Smooth muscle cell (in vitro differentiated cells): ENCODE data around the gene SMYD4. TPM values are rescaled to one million over a fixed set of nuclear protein-coding genes. Genes with fewer than 3 reads are reported as not detected.

Experiments
- DNase-seq: peaks from one replicate; lab custom pipeline; 2025; ENCODE audit not compliant: unreplicated experiment; lab: John Stamatoyannopoulos, UW
- H2AFZ ChIP-seq: fragments of 200-600 bp; sonication (generic); 2 replicates; pipeline ENCODE4 v1.6.0; 2016; ENCODE audit warnings: antibody characterized with exemption, low read depth, mild to moderate bottlenecking
- H3F3A ChIP-seq: fragments of 200-600 bp; sonication (generic); 2 replicates; pipeline ENCODE4 v1.6.0; 2017; ENCODE audit warnings: antibody characterized with exemption, low read depth
- H3K27ac ChIP-seq: fragments of 200-600 bp; sonication (generic); 2 replicates; pipeline ENCODE4 v1.5.1; 2016; ENCODE audit warnings: low read depth, mild to moderate bottlenecking
- H3K27me3 ChIP-seq: fragments of 200-600 bp; sonication (generic); 2 replicates; pipeline ENCODE4 v1.6.1; 2016; ENCODE audit warnings: low read depth, mild to moderate bottlenecking
- H3K36me3 ChIP-seq: fragments of 200-600 bp; sonication (generic); 2 replicates; pipeline ENCODE4 v1.5.1; 2016; ENCODE audit warnings: low read depth
- H3K4me1 ChIP-seq: fragments of 200-600 bp; sonication (generic); 2 replicates; pipeline ENCODE4 v1.5.1; 2016; ENCODE audit warnings: low read depth
- H3K4me2 ChIP-seq: fragments of 200-600 bp; sonication (generic); 2 replicates; pipeline ENCODE4 v1.6.0; 2016; ENCODE audit warnings: mild to moderate bottlenecking
- H3K4me3 ChIP-seq: fragments of 200-600 bp; sonication (generic); 2 replicates; pipeline ENCODE4 v1.5.1; 2016; ENCODE audit warnings: mild to moderate bottlenecking
- H3K79me2 ChIP-seq: fragments of 200-600 bp; sonication (generic); 2 replicates; pipeline ENCODE4 v1.6.0; 2016; ENCODE audit warnings: low read depth, mild to moderate bottlenecking
- H3K9ac ChIP-seq: fragments of 200-600 bp; sonication (generic); 2 replicates; pipeline ENCODE4 v1.6.0; 2016; ENCODE audit warnings: low read depth
- H3K9me3 ChIP-seq: fragments of 200-600 bp; sonication (generic); replicated peaks from 2 replicates; pipeline ENCODE4 v1.5.1; 2016; ENCODE audit warnings: low read depth
- H4K20me1 ChIP-seq: fragments of 200-600 bp; sonication (generic); 2 replicates; pipeline ENCODE4 v1.6.0; 2016; ENCODE audit warnings: low read depth
- CTCF ChIP-seq: fragments of 200-600 bp; sonication (generic); IDR thresholded peaks from 2 replicates; pipeline ENCODE4 v1.5.1; 2017; ENCODE audit warnings: borderline replicate concordance, mild to moderate bottlenecking, antibody characterized with exemption; ENCODE audit not compliant: insufficient read depth, poor library complexity, severe bottlenecking
- WGBS: methylation state at CpG from one replicate; pipeline ENCODE4 v1.1.7; 2016; ENCODE audit warnings: low lambda C conversion rate; 5-methylcytosine and 5-hydroxymethylcytosine counted together
- polyA plus RNA-seq: library from polyadenylated mRNA; unstranded; fragments of >200 nt; fragmentation: Nextera tagmentation; extraction: Ambion mirVana; gene quantifications from 2 replicates; pipeline ENCODE4 v1.2.1, GENCODE V29; 2016
- total RNA-seq: library from RNA; depleted of rRNA; stranded (reverse); fragments of >200 nt; gene quantifications from 2 replicates; pipeline ENCODE4 v1.2.3, GENCODE V29; 2014

The SMYD4 gene
- total and polyA plus RNA-seq, 2 experiments from 2014 or later, result 9.5 to 11.1 TPM

GRCh38 chr17:1764284-1764683 lies 65.4 kb downstream of the SMYD4 start:
- Histone ChIP-seq H3F3A (peaks cover 8% of the 10 kb centered on the region), H2AFZ (no peak overlapping the region), H3K9me3 (no peaks in the 10 kb centered on the region), H4K20me1 (no peaks in the 10 kb centered on the region), H3K4me3 (peak overlapping the region; percentile 0), H3K9ac (peak overlapping the region; percentile 84), H3K79me2 (no peaks in the 10 kb centered on the region), H3K36me3 (no peaks in the 10 kb centered on the region), H3K4me1 (peaks cover 18% of the 10 kb centered on the region), H3K4me2 (peak overlapping the region; percentile 82), H3K27ac (peak overlapping the region; percentile 84), H3K27me3 (no peaks in the 10 kb centered on the region)
- no peak for TF ChIP-seq CTCF
- WGBS, result 7% methylated on average over 11 of the region's 11 CpGs
- DNase-seq, result peak; percentile 29

GRCh38 chr17:1762901-1763898 lies 66.5 kb downstream of the SMYD4 start:
- Histone ChIP-seq H3K4me2 (peak overlapping the region; percentile 82), H3K4me1 (peaks cover 18% of the 10 kb centered on the region), H3K9ac (peak overlapping the region; percentile 84), H3K36me3 (no peaks in the 10 kb centered on the region), H3K27me3 (no peaks in the 10 kb centered on the region), H2AFZ (no peak overlapping the region), H3K4me3 (peak overlapping the region; percentile 52), H3K9me3 (no peaks in the 10 kb centered on the region), H3K27ac (peak overlapping the region; percentile 84), H4K20me1 (no peaks in the 10 kb centered on the region), H3K79me2 (no peaks in the 10 kb centered on the region), H3F3A (peaks cover 8% of the 10 kb centered on the region)
- peak; percentile 37 for DNase-seq
- 36% methylated on average over 22 of the region's 22 CpGs for WGBS
- no peak for TF ChIP-seq CTCF

- DNase-seq, result no peak
- no peaks in the 10 kb centered on the region for H3K36me3 ChIP-seq
- peak overlapping the region; percentile 82 for H3K4me2 ChIP-seq
- H3K4me3 ChIP-seq, result peak overlapping the region; percentile 52
- no peak for TF ChIP-seq CTCF
- peaks cover 18% of the 10 kb centered on the region for H3K4me1 ChIP-seq
- H3K9me3 ChIP-seq, result no peaks in the 10 kb centered on the region
- H3F3A ChIP-seq, result peaks cover 8% of the 10 kb centered on the region
- no peaks in the 10 kb centered on the region for H3K27me3 ChIP-seq
- H3K27ac ChIP-seq, result peak overlapping the region; percentile 84
- H2AFZ ChIP-seq, result no peak overlapping the region
- H4K20me1 ChIP-seq, result no peaks in the 10 kb centered on the region
- peak overlapping the region; percentile 84 for H3K9ac ChIP-seq
- H3K79me2 ChIP-seq, result no peaks in the 10 kb centered on the region
- WGBS, result 49% methylated on average over 19 of the region's 21 CpGs
Measured at GRCh38 chr17:1762233-1762900, 67.3 kb downstream of the SMYD4 start.
